GM18520 (cell line): ENCODE measurements around the gene AP2B1.
"Not testable (repeated sequence)": the region's sequence is repeated elsewhere in the genome, so short reads cannot be mapped to it uniquely, and the experiment has no call there.

Experiments used
- ATAC-seq: cut with Tn5 transposase; IDR thresholded peaks from one replicate; pipeline ENCODE4 v1.9.1; 2021; ENCODE audit not compliant: unreplicated experiment

The AP2B1 gene

GRCh38 chr17:35695613-35696012, 108.5 kb downstream of the AP2B1 start:
- no peak for ATAC-seq

- no peak for ATAC-seq
These were observed 111.7 kb downstream of the AP2B1 start for GRCh38 chr17:35698800-35699199.

GRCh38 chr17:35700150-35700549, 113.0 kb downstream of the AP2B1 start:
- no peak for ATAC-seq

GRCh38 chr17:35701491-35701890, 114.4 kb downstream of the AP2B1 start:
- ATAC-seq = no peak

- ATAC-seq = not testable (repeated sequence)
These were observed 116.2 kb downstream of the AP2B1 start for GRCh38 chr17:35703308-35703707.

- ATAC-seq = no peak
These were observed 118.1 kb downstream of the AP2B1 start for GRCh38 chr17:35705230-35705629.

GRCh38 chr17:35705705-35706104, 118.6 kb downstream of the AP2B1 start:
- no peak for ATAC-seq

- ATAC-seq = no peak
These were observed 121.0 kb downstream of the AP2B1 start for GRCh38 chr17:35708149-35708548.

GRCh38 chr17:35708951-35709350, 121.8 kb downstream of the AP2B1 start:
- ATAC-seq = no peak

- ATAC-seq = no peak
These were observed 122.8 kb downstream of the AP2B1 start for GRCh38 chr17:35709874-35710273.

GRCh38 chr17:35710950-35711349, 123.8 kb downstream of the AP2B1 start:
- no peak for ATAC-seq

GRCh38 chr17:35713069-35713728, 126.1 kb downstream of the AP2B1 start:
- ATAC-seq = no peak

GRCh38 chr17:35714988-35715387, 127.9 kb downstream of the AP2B1 start:
- no peak for ATAC-seq

- no peak for ATAC-seq
These were observed 128.3 kb downstream of the AP2B1 start for GRCh38 chr17:35715416-35715815.

- no peak for ATAC-seq
These were observed 129.1 kb downstream of the AP2B1 start for GRCh38 chr17:35716173-35716572.

- no peak for ATAC-seq
These were observed 129.9 kb downstream of the AP2B1 start for GRCh38 chr17:35716897-35717465.

- ATAC-seq = no peak
These were observed 130.4 kb downstream of the AP2B1 start for GRCh38 chr17:35717475-35717874.

GRCh38 chr17:35723735-35724134, 136.6 kb downstream of the AP2B1 start:
- no peak for ATAC-seq

GRCh38 chr17:35725058-35725457, 137.9 kb downstream of the AP2B1 start:
- no peak for ATAC-seq

GRCh38 chr17:35725802-35726126, 138.6 kb downstream of the AP2B1 start:
- ATAC-seq = no peak

GRCh38 chr17:35726127-35726952, 139.2 kb downstream of the AP2B1 start:
- ATAC-seq = no peak

GRCh38 chr17:35726953-35727460, 139.9 kb downstream of the AP2B1 start:
- ATAC-seq = no peak
